HG03439 (cell line): Measurements from ENCODE around the gene AGPS.
A peak's percentile ranks its signal among the peaks of the same experiment; 100 is the strongest.
"Not testable (repeated sequence)": the region's sequence is repeated elsewhere in the genome, so short reads cannot be mapped to it uniquely, and the experiment has no call there.

Experiments used
- ATAC-seq: cut with Tn5 transposase; IDR thresholded peaks from one replicate; pipeline ENCODE4 v1.9.1; 2021; ENCODE audit warnings: mild to moderate bottlenecking, moderate library complexity; ENCODE audit not compliant: unreplicated experiment

The AGPS gene

GRCh38 chr2:177547772-177548171 lies 155.2 kb downstream of the AGPS start:
- ATAC-seq: no peak

DNA sequence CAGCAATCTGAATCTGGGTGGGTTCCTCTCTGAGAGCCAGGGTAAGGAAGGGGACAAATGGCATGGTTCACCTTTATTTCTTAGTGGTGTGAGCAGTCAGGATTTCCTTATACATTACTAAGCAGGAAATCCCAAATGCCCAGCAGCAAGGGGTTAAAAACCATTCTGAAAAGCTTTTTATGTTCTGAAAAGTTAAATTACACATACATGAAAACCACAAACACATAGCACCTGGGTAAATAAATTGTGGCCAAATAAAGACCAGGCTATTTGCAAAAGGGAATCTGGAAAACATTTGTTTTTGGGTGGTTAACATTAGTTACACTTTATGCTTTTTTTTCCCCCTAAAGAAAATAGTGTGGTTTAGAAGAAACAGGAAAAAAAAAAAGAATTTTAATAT lies 156.1 kb downstream of the AGPS start:
- no peak for ATAC-seq

DNA sequence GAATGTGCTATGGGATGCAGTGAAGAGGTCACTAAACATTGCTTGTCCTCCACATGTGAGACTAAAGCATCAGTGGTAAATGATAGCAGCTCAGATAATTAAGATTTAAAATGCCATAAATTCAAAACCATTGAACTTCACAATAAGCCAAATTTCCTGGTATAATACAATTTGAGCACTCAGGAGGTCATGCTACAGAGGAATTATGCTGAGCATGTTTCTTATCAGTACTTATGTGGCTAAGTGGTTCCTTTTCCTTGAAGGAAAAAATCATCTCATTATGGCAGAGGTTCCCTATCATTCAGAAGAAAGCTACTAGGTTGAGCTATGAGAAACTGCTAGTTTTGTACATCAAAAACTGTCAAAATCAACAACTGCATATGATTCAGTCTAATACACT lies 156.6 kb downstream of the AGPS start:
- no peak for ATAC-seq

DNA sequence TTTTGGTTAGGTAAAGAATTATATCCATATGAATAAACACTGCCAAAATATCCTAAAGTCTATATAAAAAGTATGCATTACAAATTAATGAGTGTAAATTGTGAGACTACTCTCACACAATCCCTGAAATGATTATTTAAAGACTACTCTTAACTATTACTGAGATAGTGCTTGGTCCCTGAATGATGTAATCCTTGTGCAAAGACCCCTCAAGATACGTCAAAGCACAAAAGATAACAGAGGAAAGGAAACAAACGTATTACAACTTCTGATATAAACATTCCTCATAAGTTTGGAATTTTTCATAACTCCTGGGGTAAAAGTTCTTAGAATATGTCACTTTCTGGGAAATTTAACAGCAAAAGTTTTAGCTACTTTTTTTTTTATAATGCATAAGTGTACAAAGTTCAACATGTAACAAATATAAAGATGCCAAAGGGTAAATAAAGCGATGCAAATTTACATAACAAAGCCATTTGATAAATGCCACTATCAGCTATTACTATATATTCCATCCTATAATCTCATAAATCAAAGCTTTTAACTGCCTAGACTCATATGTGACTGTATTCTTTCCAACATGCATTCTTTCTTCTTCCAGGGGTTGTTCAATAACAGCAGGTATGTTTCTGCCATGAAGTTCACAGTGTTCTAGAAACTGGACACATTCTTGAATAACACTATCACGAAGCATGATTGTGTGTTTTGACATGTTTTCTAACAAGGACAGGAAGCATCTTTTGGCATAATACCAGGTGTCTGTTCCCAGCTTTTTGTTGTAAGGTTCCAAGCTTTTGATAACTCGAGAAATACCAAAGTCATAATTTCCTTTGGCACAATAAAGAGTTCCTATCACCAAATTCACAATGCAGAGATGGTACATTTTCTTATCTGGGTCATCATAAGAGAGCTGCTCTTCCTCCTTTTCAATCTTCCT lies 158.0 kb downstream of the AGPS start:
- ATAC-seq: no peak

GRCh38 chr2:177551360-177551759 lies 158.8 kb downstream of the AGPS start:
- ATAC-seq: not testable (repeated sequence)

DNA sequence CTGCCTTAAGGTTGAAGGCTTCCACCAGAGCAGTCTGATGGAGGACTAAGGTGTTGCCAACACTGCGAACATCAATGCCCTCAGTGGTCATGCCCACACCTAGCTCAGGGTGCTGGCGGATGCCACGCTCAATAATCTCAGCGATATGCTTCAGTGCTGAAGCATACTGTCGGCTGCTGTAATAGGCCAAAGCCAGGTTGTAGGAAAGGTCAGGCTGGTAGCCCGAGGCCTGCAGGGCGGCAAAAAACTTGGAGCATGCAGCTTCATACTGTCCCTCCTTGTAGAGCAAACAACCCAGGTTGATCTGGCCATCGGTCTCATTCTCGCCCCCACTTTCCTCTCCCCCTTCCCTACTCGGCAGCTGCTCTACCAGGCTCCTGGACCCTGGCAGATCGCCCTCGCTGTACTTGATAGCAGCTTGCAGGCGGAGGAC lies 159.4 kb downstream of the AGPS start:
- ATAC-seq: no peak

DNA sequence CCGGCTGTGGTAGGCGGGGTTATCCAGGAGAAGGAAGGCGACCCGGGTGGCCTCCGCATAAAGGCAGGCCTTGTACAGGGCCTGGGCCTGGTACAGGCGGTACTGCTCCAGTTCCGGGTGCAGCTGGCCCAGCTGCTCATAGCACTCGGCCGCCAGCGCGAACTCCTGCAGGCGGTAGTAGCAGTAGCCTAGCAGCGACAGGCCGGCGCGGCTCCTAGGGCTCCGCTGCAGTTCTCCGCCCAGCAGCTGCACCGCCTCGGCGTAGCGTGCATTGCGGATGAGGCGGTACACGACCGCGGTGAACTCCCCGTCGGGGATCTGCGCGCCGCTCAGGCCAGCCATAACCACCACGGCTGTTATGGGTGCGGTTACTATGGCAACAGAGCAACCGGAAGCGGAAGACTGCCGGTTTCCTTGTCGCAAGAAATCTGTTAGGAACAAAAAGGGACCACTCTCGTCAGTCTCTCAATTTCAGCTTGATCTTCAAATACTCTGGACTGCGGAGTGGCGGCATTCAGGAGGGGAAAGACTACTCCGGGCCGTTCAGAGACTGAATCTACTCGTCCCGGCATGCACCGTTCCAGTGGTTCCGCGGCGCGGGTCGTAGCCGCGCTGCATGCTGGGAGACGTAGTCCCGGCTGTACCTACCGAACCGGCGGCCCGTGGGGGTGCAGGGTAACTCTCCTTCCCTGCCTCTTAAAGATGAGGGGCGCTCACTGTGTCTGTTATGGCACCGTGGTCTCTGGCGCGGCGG lies 160.0 kb downstream of the AGPS start:
- ATAC-seq: peak; percentile 95

DNA sequence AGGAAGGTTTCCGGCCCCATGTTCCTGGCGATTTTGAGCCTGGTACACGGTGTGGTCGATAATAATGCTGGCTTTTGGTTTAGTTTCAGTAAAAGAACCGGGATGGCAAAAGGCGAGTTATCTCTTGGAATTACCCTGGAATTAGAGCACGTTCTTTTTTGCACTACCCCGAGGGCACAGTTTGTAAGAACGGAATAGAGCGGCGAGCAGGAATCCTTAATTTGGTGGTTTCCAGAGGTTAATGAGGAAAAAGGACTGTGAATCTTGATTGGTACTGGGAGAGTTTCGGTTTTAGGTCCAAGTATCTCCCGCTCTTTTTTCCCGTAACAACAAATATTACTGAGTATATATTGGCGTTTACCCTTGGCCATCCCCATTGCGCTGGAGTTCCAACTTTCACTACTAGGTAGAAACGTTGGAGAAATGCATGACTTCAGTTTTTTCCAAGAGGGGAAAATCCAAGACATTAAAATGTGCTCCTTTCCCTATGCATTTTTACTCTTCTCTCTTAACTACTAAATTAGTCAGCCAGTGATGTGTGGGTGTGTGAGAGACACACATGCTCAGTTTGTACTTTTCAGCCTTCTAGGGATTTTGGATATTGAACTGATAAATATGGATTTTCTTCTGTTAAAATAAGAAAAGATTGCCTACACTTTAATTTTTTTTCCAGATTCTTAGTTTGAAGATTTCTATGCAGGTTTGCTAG lies 160.8 kb downstream of the AGPS start:
- ATAC-seq: no peak

DNA sequence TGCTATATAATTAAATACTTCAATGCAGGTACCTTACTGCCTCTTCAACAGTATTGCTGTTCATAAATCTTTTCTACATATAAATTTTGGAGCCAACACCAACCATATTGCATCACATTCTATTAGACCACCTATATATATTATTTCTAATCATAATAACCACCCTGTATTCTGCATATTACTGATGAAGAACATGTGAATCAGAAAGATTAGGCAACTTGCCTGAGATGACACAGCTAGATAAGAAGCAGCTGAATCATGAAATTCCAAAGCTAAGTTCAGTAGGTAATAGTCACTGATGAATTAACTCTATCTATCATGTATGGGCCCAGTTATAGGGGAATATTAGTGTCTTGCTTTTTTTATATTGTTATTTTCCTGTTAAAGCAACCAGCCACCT lies 161.8 kb downstream of the AGPS start:
- ATAC-seq: no peak

DNA sequence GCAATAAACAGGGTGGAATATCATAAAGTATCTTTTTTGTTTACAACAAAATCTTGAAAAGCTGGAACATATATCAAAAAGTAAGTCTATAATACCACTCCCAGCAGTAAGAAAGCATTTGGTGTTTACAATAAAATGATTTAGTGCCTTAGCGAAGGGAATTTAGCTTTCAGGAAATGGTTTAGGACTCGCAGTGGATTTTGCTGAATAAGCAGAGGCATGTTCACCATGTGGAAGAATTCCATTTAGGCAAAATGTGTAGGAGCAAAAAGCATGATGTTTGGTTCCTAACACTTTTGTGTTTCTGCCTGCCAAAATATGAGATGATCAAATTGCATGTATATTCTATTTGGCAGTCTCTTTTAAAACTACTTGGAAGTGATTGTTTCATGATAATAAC lies 163.6 kb downstream of the AGPS start:
- ATAC-seq: no peak

DNA sequence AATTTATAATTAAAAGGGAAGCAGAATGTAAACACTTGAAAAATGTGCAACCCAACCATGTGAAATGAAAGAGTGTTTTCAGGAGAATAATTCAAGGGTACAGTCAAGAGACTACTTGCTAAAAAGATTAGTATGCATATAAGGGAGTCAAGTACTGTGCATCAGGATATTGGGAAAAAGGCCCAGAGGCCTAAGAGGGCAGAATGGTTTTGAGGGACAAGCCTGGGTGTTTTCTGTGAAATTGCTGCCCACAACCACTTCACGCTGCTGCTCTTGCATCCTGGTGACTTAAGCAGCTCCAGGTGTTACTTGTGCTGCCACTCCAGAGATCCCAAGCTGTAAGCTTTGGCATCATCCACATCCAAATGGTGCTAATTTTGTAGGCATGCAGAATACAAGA lies 165.2 kb downstream of the AGPS start:
- no peak for ATAC-seq

DNA sequence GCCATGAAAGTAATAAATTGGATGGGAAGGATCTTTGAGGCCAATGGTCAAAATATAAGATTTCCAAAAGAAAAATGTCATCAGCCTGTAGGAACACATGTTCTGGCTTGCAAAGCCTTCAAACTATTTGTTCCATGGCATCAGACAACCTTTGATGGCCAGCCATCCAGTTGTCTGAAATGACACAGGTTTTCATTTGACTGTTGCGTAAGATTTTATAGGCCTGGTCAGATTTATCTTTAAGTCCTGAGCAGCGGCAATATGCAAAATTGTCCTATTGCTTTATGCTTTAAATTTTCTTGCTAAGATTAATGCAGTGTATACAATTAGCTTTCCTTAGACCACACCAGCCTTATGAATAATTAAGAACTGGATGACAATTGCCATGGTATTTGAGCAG lies 167.1 kb downstream of the AGPS start:
- no peak for ATAC-seq

DNA sequence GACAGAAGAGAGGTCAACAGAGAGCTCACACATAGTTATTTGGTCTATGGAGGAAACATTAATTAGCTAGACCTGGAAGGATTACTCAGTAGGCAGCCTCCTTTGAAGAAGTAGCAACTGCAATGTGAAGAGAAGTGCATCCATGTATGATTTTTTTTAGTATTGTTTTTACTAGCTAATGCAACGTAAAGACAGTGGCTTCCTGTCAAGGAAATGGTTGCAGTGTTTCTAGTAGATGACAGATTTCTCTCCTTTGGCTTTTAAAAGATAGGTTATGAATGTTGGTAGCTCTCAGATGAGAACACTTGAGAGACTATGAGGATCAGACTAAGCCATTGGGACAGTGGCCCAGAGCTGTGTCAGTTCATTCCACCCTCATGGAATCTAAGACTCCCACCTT lies 175.8 kb downstream of the AGPS start:
- ATAC-seq: no peak

GRCh38 chr2:177568893-177569292 lies 176.3 kb downstream of the AGPS start:
- no peak for ATAC-seq

- ATAC-seq: no peak
Measured at GRCh38 chr2:177572236-177572671, 179.7 kb downstream of the AGPS start.

GRCh38 chr2:177573120-177573519 lies 180.5 kb downstream of the AGPS start:
- no peak for ATAC-seq

DNA sequence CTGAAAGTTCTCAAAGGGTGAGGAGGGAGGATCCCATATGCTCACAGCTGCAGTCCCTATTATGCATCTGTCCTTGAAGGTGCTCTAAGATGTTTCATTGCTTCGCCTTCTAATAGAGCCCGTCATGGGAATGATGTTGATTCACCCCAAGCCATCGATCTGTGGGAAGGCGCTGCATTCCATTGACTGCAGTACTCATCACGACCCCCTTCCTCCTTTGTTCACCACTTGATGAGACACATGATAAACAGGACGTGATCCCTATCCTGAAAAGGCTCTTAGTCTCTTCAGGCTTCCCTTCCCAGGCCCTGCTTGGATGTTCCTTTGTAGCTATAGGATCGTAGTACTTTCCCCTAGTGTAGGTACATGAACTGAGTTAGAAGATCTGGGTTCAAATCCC lies 181.8 kb downstream of the AGPS start:
- ATAC-seq: no peak

GRCh38 chr2:177575358-177575757 lies 182.8 kb downstream of the AGPS start:
- no peak for ATAC-seq

GRCh38 chr2:177577075-177577474 lies 184.5 kb downstream of the AGPS start:
- ATAC-seq: no peak

DNA sequence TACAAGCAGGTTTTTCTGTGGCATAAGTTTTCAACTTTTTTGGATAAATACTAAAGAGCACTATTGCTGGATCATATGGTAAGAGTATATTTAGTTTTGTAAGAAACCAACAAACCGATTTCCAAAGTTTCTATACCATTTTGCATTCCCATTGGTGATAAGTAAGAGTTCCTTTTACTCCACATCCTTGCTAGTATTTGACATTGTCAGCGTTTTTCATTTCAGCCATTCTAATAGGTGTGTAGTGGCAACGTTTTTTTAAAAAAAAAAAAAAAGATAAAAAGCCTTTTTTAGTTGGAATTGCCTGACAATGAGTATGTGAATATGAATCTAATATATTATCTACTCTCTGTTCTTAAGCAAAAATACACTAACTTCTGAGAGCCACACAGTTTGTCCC lies 185.9 kb downstream of the AGPS start:
- ATAC-seq: no peak

- ATAC-seq: no peak
Measured at GRCh38 chr2:177579486-177580036, 187.0 kb downstream of the AGPS start.
